Suprapubic skin (tissue), 4 donors: ENCODE data around the gene DNAJC7. TPM values are rescaled to one million over a fixed set of nuclear protein-coding genes. Genes with fewer than 3 reads are reported as not detected.

ENCODE experiments used
- DNase-seq, 2 donors: peaks; one replicate each; pipeline ENCODE4 v3.0.0-alpha.2; 2019; ENCODE audit warnings: low spot score in 2 of 2
- H3K27ac ChIP-seq: fragments of 200-600 bp; sonication (generic); one replicate; pipeline ENCODE4 v1.5.1; 2019
- H3K27me3 ChIP-seq: fragments of 200-600 bp; sonication (generic); one replicate; pipeline ENCODE4 v1.5.1; 2019
- H3K36me3 ChIP-seq: fragments of 200-600 bp; sonication (generic); one replicate; pipeline ENCODE4 v1.5.1; 2019
- H3K4me1 ChIP-seq: fragments of 200-600 bp; sonication (generic); one replicate; pipeline ENCODE4 v1.5.1; 2019
- H3K4me3 ChIP-seq: fragments of 200-600 bp; sonication (generic); one replicate; pipeline ENCODE4 v1.5.1; 2019; ENCODE audit warnings: mild to moderate bottlenecking
- H3K9me3 ChIP-seq: fragments of 200-600 bp; sonication (generic); one replicate; pipeline ENCODE4 v1.5.1; 2019
- EP300 ChIP-seq: sonication (generic); formaldehyde crosslinking; IDR thresholded peaks from one replicate; pipeline ENCODE4 v1.6.1; 2017; ENCODE audit warnings: antibody characterized with exemption
- POLR2A ChIP-seq, 2 donors: fragments of 450-650 bp; IDR thresholded peaks; one replicate each; pipeline ENCODE4 v1.6.1; 2017; ENCODE audit warnings: antibody characterized with exemption in 2 of 2, mild to moderate bottlenecking in 2 of 2, moderate library complexity in 2 of 2
- POLR2AphosphoS5 ChIP-seq, 3 donors: sonication (generic); formaldehyde crosslinking; IDR thresholded peaks; one replicate each; pipeline ENCODE4 v1.6.1; 2017; ENCODE audit warnings: antibody characterized with exemption in 3 of 3
- WGBS: methylation state at CpG from one replicate; pipeline ENCODE4 v1.1.5; 2018; 5-methylcytosine and 5-hydroxymethylcytosine counted together
- total RNA-seq, 4 donors: library from RNA; depleted of rRNA; stranded (reverse); fragments of >200 nt; gene quantifications; one replicate each; pipeline ENCODE4 v1.1.0, GENCODE V29; 2016
- TF ChIP-seq, protein P1 (sequence below), 2 donors: fragments of 200-600 bp in 1 of 2; fragments of 450-650 bp in 1 of 2; sonication (generic) in 1 of 2; IDR thresholded peaks; one replicate each; pipeline ENCODE4 v1.5.1; 2016 to 2019; ENCODE audit warnings: antibody characterized with exemption in 2 of 2, mild to moderate bottlenecking in 1 of 2, moderate library complexity in 1 of 2

The DNAJC7 gene
- total RNA-seq, 4 donors from 2014 or later: 57.5 to 82.6 (median 60.2) TPM

DNA sequence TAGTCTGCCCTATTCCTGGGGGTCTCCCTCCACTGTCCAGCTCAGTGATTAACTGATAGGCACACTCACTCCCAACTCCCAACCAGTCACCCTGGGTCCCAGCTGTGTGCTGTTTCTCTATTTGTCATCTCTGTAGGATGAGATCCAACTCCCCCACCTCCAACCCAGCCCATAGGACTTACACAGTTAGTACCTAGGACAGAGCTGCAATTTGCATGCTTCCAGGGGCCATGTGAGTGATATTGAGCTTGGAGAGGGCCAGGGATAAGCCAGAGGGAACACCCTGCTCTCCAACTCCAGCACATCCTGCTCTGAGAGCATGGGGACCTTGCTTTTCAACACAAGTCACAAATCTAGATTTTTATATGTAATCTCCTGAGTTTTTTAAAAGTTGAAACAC is 24.4 kb upstream of the DNAJC7 start:
- H3K9me3 ChIP-seq: no peaks in the 10 kb centered on the region
- H3K4me3 ChIP-seq: no peak overlapping the region
- H3K36me3 ChIP-seq: no peaks in the 10 kb centered on the region
- H3K27me3 ChIP-seq: no peaks in the 10 kb centered on the region
- no peak for TF ChIP-seq POLR2A (IDR thresholded peaks at IDR 0.05)
- no peak for TF ChIP-seq EP300
- TF ChIP-seq POLR2AphosphoS5 (IDR thresholded peaks at IDR 0.05): no peak
- TF ChIP-seq, protein P1, sequence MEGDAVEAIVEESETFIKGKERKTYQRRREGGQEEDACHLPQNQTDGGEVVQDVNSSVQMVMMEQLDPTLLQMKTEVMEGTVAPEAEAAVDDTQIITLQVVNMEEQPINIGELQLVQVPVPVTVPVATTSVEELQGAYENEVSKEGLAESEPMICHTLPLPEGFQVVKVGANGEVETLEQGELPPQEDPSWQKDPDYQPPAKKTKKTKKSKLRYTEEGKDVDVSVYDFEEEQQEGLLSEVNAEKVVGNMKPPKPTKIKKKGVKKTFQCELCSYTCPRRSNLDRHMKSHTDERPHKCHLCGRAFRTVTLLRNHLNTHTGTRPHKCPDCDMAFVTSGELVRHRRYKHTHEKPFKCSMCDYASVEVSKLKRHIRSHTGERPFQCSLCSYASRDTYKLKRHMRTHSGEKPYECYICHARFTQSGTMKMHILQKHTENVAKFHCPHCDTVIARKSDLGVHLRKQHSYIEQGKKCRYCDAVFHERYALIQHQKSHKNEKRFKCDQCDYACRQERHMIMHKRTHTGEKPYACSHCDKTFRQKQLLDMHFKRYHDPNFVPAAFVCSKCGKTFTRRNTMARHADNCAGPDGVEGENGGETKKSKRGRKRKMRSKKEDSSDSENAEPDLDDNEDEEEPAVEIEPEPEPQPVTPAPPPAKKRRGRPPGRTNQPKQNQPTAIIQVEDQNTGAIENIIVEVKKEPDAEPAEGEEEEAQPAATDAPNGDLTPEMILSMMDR (IDR thresholded peaks at IDR 0.05): no peak
- no peaks in the 10 kb centered on the region for H3K4me1 ChIP-seq
- H3K27ac ChIP-seq: no peak overlapping the region
- DNase-seq: no peak

GRCh38 chr17:42040818-42041217 is 23.6 kb upstream of the DNAJC7 start:
- no peaks in the 10 kb centered on the region for H3K4me1 ChIP-seq
- no CpG with 5 or more reads among the region's 10 CpGs for WGBS
- no peak overlapping the region for H3K27ac ChIP-seq
- H3K36me3 ChIP-seq: no peaks in the 10 kb centered on the region
- TF ChIP-seq POLR2AphosphoS5 (IDR thresholded peaks at IDR 0.05) (no peak), EP300 (no peak), POLR2A (IDR thresholded peaks at IDR 0.05) (no peak)
- TF ChIP-seq, protein P1 (IDR thresholded peaks at IDR 0.05): no peak
- no peak for DNase-seq
- H3K27me3 ChIP-seq: no peaks in the 10 kb centered on the region
- no peaks in the 10 kb centered on the region for H3K9me3 ChIP-seq
- no peak overlapping the region for H3K4me3 ChIP-seq

DNA sequence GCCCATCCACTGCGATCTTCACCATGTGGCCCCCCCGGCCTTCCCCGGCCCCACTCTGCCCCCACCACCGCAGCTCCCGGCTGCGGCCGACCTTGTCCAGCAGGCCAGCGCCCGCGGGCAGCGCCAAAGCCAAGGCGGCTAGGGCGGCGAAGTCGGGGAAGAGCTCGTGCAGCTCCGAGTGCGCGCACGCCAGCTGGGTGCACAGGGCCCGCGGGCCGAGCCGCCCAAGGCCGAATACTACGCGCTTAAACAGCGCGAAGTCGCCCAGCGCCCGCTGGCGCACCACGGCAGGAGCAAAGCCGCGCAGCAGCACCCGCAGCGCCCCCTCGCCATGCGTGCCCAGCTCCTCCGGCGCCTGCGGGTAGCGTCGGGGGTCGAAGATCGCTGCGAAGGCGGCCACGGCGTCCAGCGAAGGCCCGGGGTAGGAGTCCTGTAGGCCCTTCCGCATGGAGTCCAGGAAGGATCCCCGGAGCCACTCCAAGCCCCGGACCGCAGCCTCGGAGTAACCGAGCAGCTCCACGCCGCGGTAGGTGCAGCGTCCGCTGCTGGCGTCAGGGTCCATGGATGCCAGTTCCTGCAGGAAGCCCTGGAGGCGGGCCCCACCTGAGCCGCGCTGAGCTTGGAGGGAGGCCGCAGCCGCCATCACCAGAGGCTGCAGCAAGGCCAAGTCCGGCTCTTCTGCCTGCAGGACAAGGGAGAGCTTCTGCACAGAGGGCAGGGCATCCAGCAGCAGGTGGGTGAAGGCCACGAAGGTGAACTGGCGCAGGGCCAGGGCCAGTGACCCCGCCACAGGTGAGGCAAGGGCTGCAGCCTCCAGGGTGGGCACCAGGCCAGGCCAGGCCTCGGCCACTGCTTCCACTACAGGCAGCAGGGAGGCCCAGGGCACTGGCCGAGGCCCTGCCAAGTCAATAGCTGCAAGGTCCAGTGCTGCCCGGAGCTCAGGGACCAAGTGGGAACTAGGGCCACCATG is 22.8 kb upstream of the DNAJC7 start:
- H3K36me3 ChIP-seq: no peaks in the 10 kb centered on the region
- no peak overlapping the region for H3K27ac ChIP-seq
- no peak for DNase-seq
- H3K4me1 ChIP-seq: no peaks in the 10 kb centered on the region
- H3K4me3 ChIP-seq: no peak overlapping the region
- TF ChIP-seq EP300: no peak
- TF ChIP-seq, protein P1 (IDR thresholded peaks at IDR 0.05): no peak
- no peaks in the 10 kb centered on the region for H3K9me3 ChIP-seq
- WGBS: no CpG with 5 or more reads among the region's 77 CpGs
- no peaks in the 10 kb centered on the region for H3K27me3 ChIP-seq

- no peak for DNase-seq
- 77% methylated on average over 5 of the region's 5 CpGs for WGBS
- Histone ChIP-seq H3K27ac (no peak overlapping the region), H3K4me1 (no peaks in the 10 kb centered on the region), H3K36me3 (no peaks in the 10 kb centered on the region), H3K9me3 (no peaks in the 10 kb centered on the region), H3K27me3 (no peaks in the 10 kb centered on the region), H3K4me3 (no peak overlapping the region)
- no peak for TF ChIP-seq POLR2AphosphoS5 (IDR thresholded peaks at IDR 0.05)
- TF ChIP-seq EP300: no peak
- no peak for TF ChIP-seq POLR2A (IDR thresholded peaks at IDR 0.05)
- TF ChIP-seq, protein P1 (IDR thresholded peaks at IDR 0.05): no peak
Measured at GRCh38 chr17:42038221-42038973, 21.2 kb upstream of the DNAJC7 start.

GRCh38 chr17:42034059-42034458 is 16.8 kb upstream of the DNAJC7 start:
- no peak for DNase-seq
- no peaks in the 10 kb centered on the region for H3K27me3 ChIP-seq
- no peaks in the 10 kb centered on the region for H3K9me3 ChIP-seq
- no peaks in the 10 kb centered on the region for H3K36me3 ChIP-seq
- no peak overlapping the region for H3K27ac ChIP-seq
- no peaks in the 10 kb centered on the region for H3K4me1 ChIP-seq
- TF ChIP-seq POLR2AphosphoS5 (IDR thresholded peaks at IDR 0.05) (no peak), EP300 (no peak), POLR2A (IDR thresholded peaks at IDR 0.05) (no peak)
- TF ChIP-seq, protein P1 (IDR thresholded peaks at IDR 0.05): no peak
- no peak overlapping the region for H3K4me3 ChIP-seq
- 51% methylated on average over 5 of the region's 6 CpGs for WGBS
